Hepatocyte (in vitro differentiated cells): ENCODE data around the gene TNFSF13. TPM values are rescaled to one million over a fixed set of nuclear protein-coding genes. Genes with fewer than 3 reads are reported as not detected.
"Not testable (repeated sequence)": the region's sequence is repeated elsewhere in the genome, so short reads cannot be mapped to it uniquely, and the experiment has no call there.

Experiments
- DNase-seq: peaks from one replicate; pipeline ENCODE4 v3.0.0-alpha.2; 2016; ENCODE audit warnings: low spot score
- H2AFZ ChIP-seq: fragments of 200-600 bp; sonication (generic); 2 replicates; pipeline ENCODE4 v1.6.0; 2016; ENCODE audit warnings: antibody characterized with exemption, mild to moderate bottlenecking
- H3K27ac ChIP-seq: fragments of 200-600 bp; sonication (generic); 2 replicates; pipeline ENCODE4 v1.5.1; 2016; ENCODE audit warnings: mild to moderate bottlenecking
- H3K27me3 ChIP-seq: fragments of 200-600 bp; sonication (generic); 2 replicates; pipeline ENCODE4 v1.6.1; 2016
- H3K36me3 ChIP-seq: fragments of 200-600 bp; sonication (generic); replicated peaks from 2 replicates; pipeline ENCODE4 v1.5.1; 2016; ENCODE audit warnings: low read depth; ENCODE audit not compliant: insufficient read depth
- H3K4me1 ChIP-seq: fragments of 200-600 bp; sonication (generic); 2 replicates; pipeline ENCODE4 v1.5.1; 2016; ENCODE audit warnings: mild to moderate bottlenecking, moderate library complexity; ENCODE audit not compliant: insufficient read depth
- H3K4me2 ChIP-seq: fragments of 200-600 bp; sonication (generic); 2 replicates; pipeline ENCODE4 v1.6.0; 2016
- H3K4me3 ChIP-seq: fragments of 200-600 bp; sonication (generic); 2 replicates; pipeline ENCODE4 v1.5.1; 2016; ENCODE audit warnings: mild to moderate bottlenecking
- H3K79me2 ChIP-seq: fragments of 200-600 bp; sonication (generic); 2 replicates; pipeline ENCODE4 v1.6.0; 2017; ENCODE audit warnings: mild to moderate bottlenecking
- H3K9me2 ChIP-seq: fragments of 200-600 bp; sonication (generic); replicated peaks from 2 replicates; pipeline ENCODE4 v1.6.0; 2017; ENCODE audit warnings: mild to moderate bottlenecking; ENCODE audit not compliant: insufficient read depth
- H3K9me3 ChIP-seq: fragments of 200-600 bp; sonication (generic); 2 replicates; pipeline ENCODE4 v1.5.1; 2016; ENCODE audit warnings: low read depth, mild to moderate bottlenecking
- H4K20me1 ChIP-seq: fragments of 200-600 bp; sonication (generic); 2 replicates; pipeline ENCODE4 v1.6.0; 2016; ENCODE audit warnings: mild to moderate bottlenecking; ENCODE audit not compliant: insufficient read depth, poor library complexity, severe bottlenecking
- CTCF ChIP-seq: fragments of 200-600 bp; sonication (generic); IDR thresholded peaks from 2 replicates; pipeline ENCODE4 v1.5.1; 2016; ENCODE audit warnings: antibody characterized with exemption, mild to moderate bottlenecking; ENCODE audit not compliant: poor library complexity
- EZH2 ChIP-seq: fragments of 200-600 bp; sonication (generic); IDR thresholded peaks from 2 replicates; pipeline ENCODE4 v1.6.1; 2016; ENCODE audit warnings: antibody characterized with exemption, mild to moderate bottlenecking, borderline replicate concordance
- EZH2phosphoT487 ChIP-seq: fragments of 200-600 bp; sonication (generic); IDR thresholded peaks from one replicate; pipeline ENCODE4 v1.6.1; 2018; ENCODE audit warnings: antibody characterized with exemption, mild to moderate bottlenecking, low read depth, moderate library complexity; ENCODE audit not compliant: unreplicated experiment, severe bottlenecking
- WGBS: methylation state at CpG from one replicate; pipeline ENCODE4 v1.1.6; 2016; ENCODE audit warnings: low lambda C conversion rate; ENCODE audit errors: missing lambda C conversion rate; 5-methylcytosine and 5-hydroxymethylcytosine counted together
- polyA plus RNA-seq: library from polyadenylated mRNA; unstranded; fragments of >200 nt; fragmentation: Nextera tagmentation; extraction: Ambion mirVana; gene quantifications from 2 replicates; pipeline ENCODE4 v1.2.1, GENCODE V29; 2016
- total RNA-seq: library from RNA; depleted of rRNA; stranded (reverse); fragments of >200 nt; gene quantifications from 2 replicates; pipeline ENCODE4 v1.2.3, GENCODE V29; 2014

Gene TNFSF13
- total and polyA plus RNA-seq, 2 experiments from 2014 or later = 0.90 to 2.4 TPM

DNA sequence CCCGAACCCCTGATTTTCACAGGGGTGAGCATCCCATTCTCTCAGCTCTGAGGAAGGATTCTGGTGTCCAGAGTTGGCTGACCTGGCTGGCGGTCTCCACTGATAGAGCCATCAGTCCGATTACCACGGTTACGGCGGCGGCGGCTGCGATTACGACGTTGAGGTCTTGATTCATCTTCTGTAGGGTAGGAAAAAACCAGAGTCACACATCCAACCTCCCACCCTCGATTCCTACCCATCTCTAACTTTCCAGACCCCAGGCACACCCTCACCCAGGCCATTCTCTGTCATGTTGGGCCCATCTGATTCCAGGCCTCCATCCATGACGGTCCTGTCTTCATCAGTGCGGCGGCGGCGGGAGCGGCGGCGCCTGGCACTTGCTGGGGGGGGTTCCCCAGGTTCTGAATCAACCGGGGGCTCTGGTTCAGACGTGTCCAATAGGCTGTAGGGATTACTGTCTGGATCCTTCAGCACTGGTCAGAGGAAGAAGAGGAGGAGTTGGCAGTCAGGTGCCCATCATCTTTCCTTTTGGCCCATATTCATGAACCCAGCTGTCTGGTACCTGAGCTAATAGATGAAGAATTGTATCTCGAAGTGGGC lies 34.0 kb downstream of the TNFSF13 start:
- Histone ChIP-seq H3K9me2 (no peaks in the 10 kb centered on the region), H3K36me3 (peaks cover 5% of the 10 kb centered on the region), H3K79me2 (peaks cover 10% of the 10 kb centered on the region), H3K4me3 (no peak overlapping the region), H3K4me1 (no peaks in the 10 kb centered on the region), H3K27ac (no peak overlapping the region), H3K4me2 (no peak overlapping the region), H3K9me3 (no peaks in the 10 kb centered on the region), H3K27me3 (no peaks in the 10 kb centered on the region), H4K20me1 (no peaks in the 10 kb centered on the region), H2AFZ (no peak overlapping the region)
- DNase-seq = no peak
- 95% methylated on average over 23 of the region's 23 CpGs for WGBS
- TF ChIP-seq CTCF (no peak), EZH2phosphoT487 (no peak), EZH2 (no peak)

- no peak overlapping the region for H3K27ac ChIP-seq
- H3K9me3 ChIP-seq = no peaks in the 10 kb centered on the region
- no peak overlapping the region for H2AFZ ChIP-seq
- no peak overlapping the region for H3K4me3 ChIP-seq
- H3K4me1 ChIP-seq = no peaks in the 10 kb centered on the region
- H3K9me2 ChIP-seq = no peaks in the 10 kb centered on the region
- 92% methylated on average over 12 of the region's 12 CpGs for WGBS
- peaks cover 10% of the 10 kb centered on the region for H3K79me2 ChIP-seq
- peaks cover 5% of the 10 kb centered on the region for H3K36me3 ChIP-seq
- no peak overlapping the region for H3K4me2 ChIP-seq
- TF ChIP-seq EZH2 = no peak
- no peak for TF ChIP-seq EZH2phosphoT487
- TF ChIP-seq CTCF = no peak
- H4K20me1 ChIP-seq = no peaks in the 10 kb centered on the region
- no peaks in the 10 kb centered on the region for H3K27me3 ChIP-seq
- DNase-seq = no peak
Measured at GRCh38 chr17:7593296-7593695, 34.7 kb downstream of the TNFSF13 start.

DNA sequence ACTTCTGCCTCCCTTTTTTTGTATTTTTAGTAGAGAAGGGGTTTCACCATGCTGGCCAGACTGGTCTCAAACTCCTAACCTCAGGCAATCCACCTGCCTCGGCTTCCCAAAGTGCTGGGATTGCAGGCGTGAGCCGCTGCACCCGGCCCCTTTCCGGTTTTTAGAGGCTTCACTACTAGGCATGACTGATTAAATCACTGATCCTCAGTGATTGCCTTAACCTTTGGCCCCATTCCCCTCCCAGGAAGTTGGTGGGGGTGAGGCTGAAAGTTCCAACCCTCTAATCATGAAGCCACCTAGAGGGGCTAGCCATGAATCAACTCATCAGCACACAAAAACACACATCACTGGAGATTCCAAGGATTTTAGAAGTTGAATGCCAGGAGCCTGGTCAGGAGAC lies 39.0 kb downstream of the TNFSF13 start:
- not testable (repeated sequence) for H2AFZ ChIP-seq, H3K4me3 ChIP-seq, H3K9me3 ChIP-seq, H3K4me1 ChIP-seq, DNase-seq, H3K9me2 ChIP-seq, H4K20me1 ChIP-seq, H3K27ac ChIP-seq, H3K4me2 ChIP-seq, H3K36me3 ChIP-seq, H3K27me3 ChIP-seq
- peaks cover 10% of the 10 kb centered on the region for H3K79me2 ChIP-seq
- WGBS = 67% methylated on average over 5 of the region's 5 CpGs

DNA sequence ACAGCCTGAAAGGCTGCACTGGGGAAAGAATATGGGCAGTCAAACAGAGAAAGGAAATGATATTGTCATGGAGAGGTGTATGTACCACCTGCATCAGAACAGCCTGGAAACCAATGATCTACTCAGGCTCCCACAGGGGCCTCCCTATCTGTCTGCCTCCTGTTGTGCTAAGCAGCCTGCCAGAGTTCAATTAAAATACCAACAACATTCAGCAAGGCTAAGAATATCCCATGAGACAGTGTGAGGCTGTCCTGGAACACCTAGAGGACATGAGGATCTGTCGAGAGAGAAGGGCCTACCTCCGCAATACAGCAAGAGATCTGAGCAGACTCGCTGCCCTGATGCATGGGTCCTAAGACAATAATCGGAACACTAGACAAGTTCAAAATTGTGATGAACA lies 47.7 kb downstream of the TNFSF13 start:
- Histone ChIP-seq H3K4me1 (no peaks in the 10 kb centered on the region), H3K79me2 (peaks cover 49% of the 10 kb centered on the region), H3K4me2 (no peak overlapping the region), H3K27ac (no peak overlapping the region), H3K27me3 (no peaks in the 10 kb centered on the region), H2AFZ (no peak overlapping the region), H3K9me3 (no peaks in the 10 kb centered on the region), H3K36me3 (no peaks in the 10 kb centered on the region), H3K9me2 (no peaks in the 10 kb centered on the region), H3K4me3 (no peak overlapping the region), H4K20me1 (peaks cover 25% of the 10 kb centered on the region)
- WGBS = 93% methylated on average over 4 of the region's 4 CpGs
- TF ChIP-seq EZH2phosphoT487 (no peak), EZH2 (no peak), CTCF (no peak)
- no peak for DNase-seq
